Epithelial cell of esophagus (primary cell): Measurements from ENCODE around the gene ZNF174.

Experiments
- DNase-seq: peaks from one replicate; pipeline ENCODE4 v3.0.0; 2010; ENCODE audit warnings: low read depth
- H3K4me3 ChIP-seq: 2 replicates; pipeline ENCODE4 v1.5.1; 2011; ENCODE audit warnings: mild to moderate bottlenecking, low read length, control low read depth
- CTCF ChIP-seq: IDR thresholded peaks from 2 replicates; pipeline ENCODE4 v1.5.1; 2011; ENCODE audit warnings: low read depth, mild to moderate bottlenecking, low read length, control low read depth, inconsistent platforms; ENCODE audit not compliant: insufficient read depth; ENCODE audit errors: missing control alignments

ZNF174 gene

DNA sequence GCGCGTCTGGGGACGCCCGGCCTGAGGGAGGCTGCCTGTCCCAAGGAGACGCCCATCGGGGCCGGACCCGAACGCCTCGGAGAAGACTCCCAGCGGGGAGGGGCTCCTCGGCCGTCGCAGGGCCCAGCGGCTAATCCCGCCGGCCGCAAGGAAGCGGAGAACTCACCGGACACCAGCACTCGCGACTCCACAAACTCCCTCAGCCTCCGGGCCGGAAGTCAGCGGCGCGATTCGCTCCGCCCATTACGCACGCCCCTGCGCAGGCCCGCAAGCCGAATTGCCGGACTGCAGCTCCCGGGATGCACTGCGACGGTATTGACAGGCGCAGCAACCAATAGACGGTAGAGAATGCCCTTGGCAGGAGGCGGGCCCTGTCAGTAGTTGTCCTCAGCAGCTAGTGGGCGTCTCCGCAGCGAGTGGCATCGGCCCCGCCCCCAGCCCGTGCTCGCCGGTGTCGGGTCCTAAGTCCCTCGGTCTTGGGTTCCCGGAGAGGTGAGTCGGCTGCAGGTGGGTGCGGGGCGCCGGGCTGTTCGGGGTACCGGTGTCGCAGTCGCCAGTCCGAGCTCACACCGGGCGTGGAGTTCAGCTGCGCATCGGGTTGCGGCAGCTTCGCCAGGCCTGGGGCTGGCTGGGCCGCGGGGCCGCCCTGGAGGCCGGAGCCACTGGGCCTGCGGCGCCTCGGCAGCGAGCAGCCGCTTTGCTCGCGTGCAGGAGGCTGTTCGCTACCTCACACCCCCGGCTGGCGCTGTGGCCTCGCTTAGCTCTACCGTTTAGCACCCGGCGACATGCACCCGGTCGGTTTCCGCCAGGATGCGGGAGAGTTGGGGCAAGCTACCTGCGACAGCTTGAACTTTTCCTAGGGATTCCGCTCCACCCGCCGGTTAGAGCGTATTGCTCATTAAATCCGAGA lies at the start of gene ZNF174, which contains the start of gene ZSCAN32:
Gene ZNF174, plus strand, starts transcription at position 437 of the 910 bp plus-strand sequence. CDS start 790 bp downstream, outside the sequence.
Gene ZSCAN32, minus strand, starts transcription at position 226 of the 910 bp plus-strand sequence. CDS start 3,447 bp downstream, outside the sequence.
- peak; percentile 100 for DNase-seq
- peak within 1 kb of the TSS; percentile 78 for H3K4me3 ChIP-seq
- no peak for TF ChIP-seq CTCF

DNA sequence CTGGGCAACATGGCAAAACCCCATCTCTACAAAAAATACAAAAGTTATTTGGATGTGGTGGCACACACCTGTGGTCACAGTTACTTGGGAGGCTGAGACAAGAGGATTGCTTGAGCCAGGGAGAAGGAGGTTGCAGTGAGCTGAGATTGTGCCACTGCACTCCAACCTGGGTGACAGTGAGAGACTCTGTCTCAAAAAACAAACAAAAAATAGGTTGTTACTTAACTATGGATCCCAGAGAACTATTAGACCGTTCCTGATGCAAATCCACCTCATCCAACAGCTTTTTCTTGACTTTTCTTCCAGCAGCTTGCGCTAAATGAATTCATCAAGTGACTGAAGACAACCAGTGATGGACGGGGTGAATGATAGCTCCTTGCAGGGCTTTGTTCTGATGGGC lies 45.4 kb upstream of the ZNF174 start, which contains the start of gene OR2C1:
Gene OR2C1, plus strand, starts transcription at position 301 of the 400 bp plus-strand sequence. Its CDS starts 52 bp downstream, at position 353.
- no peak for TF ChIP-seq CTCF
- H3K4me3 ChIP-seq = no peak within 1 kb of the TSS
- no peak for DNase-seq

- no peak for TF ChIP-seq CTCF
- no peak for DNase-seq
- H3K4me3 ChIP-seq = no peak overlapping the region
Observed at GRCh38 chr16:3356118-3356517, 44.9 kb upstream of the ZNF174 start.

DNA sequence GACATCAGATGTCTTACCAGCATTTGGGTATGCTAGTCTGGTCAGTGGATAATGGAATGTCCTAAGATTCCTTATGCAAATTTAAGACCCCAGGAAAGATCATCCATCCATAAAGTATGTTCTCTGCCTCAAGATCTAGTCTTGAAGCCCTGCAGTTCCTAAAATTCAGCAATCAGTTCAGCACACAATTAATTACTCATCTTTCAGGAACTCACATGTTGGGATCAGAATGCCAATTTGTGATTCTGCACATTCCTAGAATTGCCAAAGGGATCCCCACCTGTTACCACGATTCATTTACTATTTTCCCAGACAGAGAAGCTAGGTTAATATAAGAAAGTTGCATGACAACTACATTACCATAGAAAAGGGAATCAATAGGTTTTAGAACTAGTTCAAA lies 42.1 kb upstream of the ZNF174 start:
- no peak for TF ChIP-seq CTCF
- no peak for DNase-seq
- H3K4me3 ChIP-seq = no peak overlapping the region

GRCh38 chr16:3362931-3363330 lies 38.1 kb upstream of the ZNF174 start:
- no peak overlapping the region for H3K4me3 ChIP-seq
- no peak for DNase-seq
- no peak for TF ChIP-seq CTCF

GRCh38 chr16:3363793-3364192 lies 37.2 kb upstream of the ZNF174 start:
- DNase-seq = no peak
- TF ChIP-seq CTCF = no peak
- H3K4me3 ChIP-seq = no peak overlapping the region
